HepG2 (cell line): ENCODE data around the gene IL22RA1. TPM values are rescaled to one million over a fixed set of nuclear protein-coding genes. Genes with fewer than 3 reads are reported as not detected.

Experiments used
- ARNTL ChIP-seq: sonication (generic); formaldehyde crosslinking; IDR thresholded peaks from 2 replicates; pipeline ENCODE4 v1.4.0; 2020; ENCODE audit warnings: mild to moderate bottlenecking, missing genetic modification reagents
- CCDC6 ChIP-seq: sonication (generic); formaldehyde crosslinking; IDR thresholded peaks from 2 replicates; pipeline ENCODE4 v1.8.1; 2022; ENCODE audit warnings: mild to moderate bottlenecking, missing genetic modification reagents, moderate library complexity
- EED ChIP-seq: sonication (generic); formaldehyde crosslinking; IDR thresholded peaks from 2 replicates; pipeline ENCODE4 v1.5.0; 2020; ENCODE audit warnings: mild to moderate bottlenecking, missing genetic modification reagents
- ELK4 ChIP-seq: sonication (generic); formaldehyde crosslinking; IDR thresholded peaks from 2 replicates; pipeline ENCODE4 v1.9.0; 2021; ENCODE audit warnings: missing genetic modification reagents, borderline replicate concordance
- MAZ ChIP-seq, 2 experiments: sonication (generic) in 1 of 2; formaldehyde crosslinking in 1 of 2; IDR thresholded peaks; 2 replicates each; pipeline versions ENCODE4 v1.5.0 to v1.6.1; 2012 to 2020; ENCODE audit warnings: low read depth in 2 of 2, mild to moderate bottlenecking in 2 of 2, borderline replicate concordance in 1 of 2, improper control_type of control experiment in 1 of 2, low read length in 1 of 2, missing genetic modification reagents in 1 of 2, moderate library complexity in 1 of 2
- MLLT10 ChIP-seq: sonication (generic); formaldehyde crosslinking; IDR thresholded peaks from 2 replicates; pipeline ENCODE4 v1.4.0; 2020; ENCODE audit warnings: missing genetic modification reagents
- PHF8 ChIP-seq: sonication (generic); formaldehyde crosslinking; IDR thresholded peaks from 2 replicates; pipeline ENCODE4 v1.5.0; 2020; ENCODE audit warnings: missing genetic modification reagents
- SATB2 ChIP-seq: sonication (generic); formaldehyde crosslinking; IDR thresholded peaks from 2 replicates; pipeline ENCODE4 v1.5.0; 2020; ENCODE audit warnings: missing genetic modification reagents
- SRSF1 ChIP-seq: fragments of 200-400 bp; formaldehyde crosslinking; optimal IDR thresholded peaks from 2 replicates; pipeline ENCODE3; 2017; ENCODE audit warnings: mild to moderate bottlenecking, low read depth, low read length, moderate library complexity
- TRIM24 ChIP-seq: sonication (generic); formaldehyde crosslinking; IDR thresholded peaks from 2 replicates; pipeline ENCODE4 v1.8.0; 2022; ENCODE audit warnings: mild to moderate bottlenecking, missing genetic modification reagents
- ZKSCAN1 ChIP-seq: fragments of 150-350 bp; IDR thresholded peaks from 2 replicates; pipeline ENCODE4 v1.6.1; 2014; ENCODE audit warnings: low read length
- ZKSCAN8 ChIP-seq: IDR thresholded peaks from 2 replicates; pipeline ENCODE4 v1.6.1; 2016; ENCODE audit warnings: borderline replicate concordance, missing genetic modification reagents, missing compliant biosample characterization
- ZMYM4 ChIP-seq: sonication (generic); formaldehyde crosslinking; IDR thresholded peaks from 2 replicates; pipeline ENCODE4 v1.8.1; 2023; ENCODE audit warnings: mild to moderate bottlenecking, missing genetic modification reagents
- ZNF10 ChIP-seq: sonication (generic); formaldehyde crosslinking; IDR thresholded peaks from 2 replicates; pipeline ENCODE4 v1.4.0; 2020; ENCODE audit warnings: mild to moderate bottlenecking, low read depth, missing genetic modification reagents, borderline replicate concordance
- ZNF263 ChIP-seq: sonication (generic); formaldehyde crosslinking; IDR thresholded peaks from 2 replicates; pipeline ENCODE4 v1.4.0; 2020; ENCODE audit warnings: missing genetic modification reagents
- ZNF556 ChIP-seq: sonication (generic); formaldehyde crosslinking; IDR thresholded peaks from 2 replicates; pipeline ENCODE4 v1.4.0; 2020; ENCODE audit warnings: mild to moderate bottlenecking, missing genetic modification reagents, borderline replicate concordance
- ZNF780A ChIP-seq: sonication (generic); formaldehyde crosslinking; IDR thresholded peaks from 2 replicates; pipeline ENCODE4 v1.8.0; 2022; ENCODE audit warnings: mild to moderate bottlenecking, missing genetic modification reagents, moderate library complexity
- ZSCAN25 ChIP-seq: sonication (generic); formaldehyde crosslinking; IDR thresholded peaks from 2 replicates; pipeline ENCODE4 v1.8.0; 2022; ENCODE audit warnings: mild to moderate bottlenecking, missing genetic modification reagents
- ZXDC ChIP-seq: sonication (generic); formaldehyde crosslinking; IDR thresholded peaks from 2 replicates; pipeline ENCODE4 v1.5.0; 2020; ENCODE audit warnings: mild to moderate bottlenecking, missing genetic modification reagents
- polyA plus RNA-seq, 8 experiments: library from polyadenylated mRNA; depleted of rRNA in 3 of 8; stranded (reverse) in 7 of 8; unstranded in 1 of 8; fragments of >200 nt; fragmentation: Illumina TruSeq in 4 of 8; extraction: Trizol in 4 of 8; gene quantifications; 2 replicates each; pipeline versions ENCODE4 v1.2.1 to v1.2.3, GENCODE V29; 2011 to 2016; ENCODE audit warnings: low read depth in 4 of 8, missing spikeins in 1 of 8, mixed read lengths in 1 of 8; ENCODE audit not compliant: insufficient read depth in 1 of 8
- total RNA-seq, 5 experiments: library from RNA; depleted of rRNA; stranded (reverse); fragments of >200 nt; fragmentation: Illumina TruSeq; extraction: Trizol; gene quantifications; 2 replicates each; pipeline ENCODE4 v1.2.3, GENCODE V29; 2016; ENCODE audit warnings: low read depth in 1 of 5
- TF ChIP-seq, protein P1 (sequence below): IDR thresholded peaks from 2 replicates; pipeline ENCODE4 v1.6.1; 2016; ENCODE audit warnings: low read depth, borderline replicate concordance
- TF ChIP-seq, protein P2 (sequence below), 2 experiments: IDR thresholded peaks; 2 replicates each; pipeline ENCODE4 v1.6.1; 2011 to 2012; ENCODE audit warnings: low read length in 2 of 2, borderline replicate concordance in 1 of 2, low read depth in 1 of 2, mild to moderate bottlenecking in 1 of 2, moderate library complexity in 1 of 2

IL22RA1 gene
- total and polyA plus RNA-seq, 2 of the 13 experiments (the other 11 are each of a cell fraction or from before 2014, with no cell fraction given) = 4.4 to 10.2 TPM

- TF ChIP-seq, protein P1, sequence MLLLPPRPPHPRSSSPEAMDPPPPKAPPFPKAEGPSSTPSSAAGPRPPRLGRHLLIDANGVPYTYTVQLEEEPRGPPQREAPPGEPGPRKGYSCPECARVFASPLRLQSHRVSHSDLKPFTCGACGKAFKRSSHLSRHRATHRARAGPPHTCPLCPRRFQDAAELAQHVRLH = peak; percentile 72; the same call in 1 of the 2 replicates
- TF ChIP-seq TRIM24 (CRISPR knock-in tag) (no peak), ELK4 (CRISPR knock-in tag) (no peak), ZMYM4 (0 out of 2 replicates have a peak, but pooled peaks have one; percentile 25), SRSF1 (no peak), MLLT10 (no peak), PHF8 (CRISPR knock-in tag) (0 out of 2 replicates have a peak, but pooled peaks have one; percentile 32), EED (CRISPR knock-in tag) (no peak), ZNF556 (no peak), SATB2 (CRISPR knock-in tag) (no peak), MAZ (IDR thresholded peaks at IDR 0.05; ENCODE audit: borderline replicate concordance, low read depth, low read length) (peak; percentile 54; the same call in 1 of the 2 replicates), MAZ (CRISPR knock-in tag; IDR thresholded peaks at IDR 0.05; ENCODE audit: low read depth) (peak; percentile 45; the same call in 1 of the 2 replicates), ZSCAN25 (peak; percentile 54; the same call in 1 of the 2 replicates), CCDC6 (CRISPR knock-in tag) (no peak), ZNF263 (peak; percentile 6; the same call in 1 of the 2 replicates), ARNTL (CRISPR knock-in tag) (peak; percentile 47; the same call in 1 of the 2 replicates), ZXDC (no peak), ZKSCAN1 (no peak), ZNF10 (no peak), ZKSCAN8 (CRISPR knock-in tag) (no peak), ZNF780A (CRISPR knock-in tag) (no peak)
- TF ChIP-seq, protein P2, sequence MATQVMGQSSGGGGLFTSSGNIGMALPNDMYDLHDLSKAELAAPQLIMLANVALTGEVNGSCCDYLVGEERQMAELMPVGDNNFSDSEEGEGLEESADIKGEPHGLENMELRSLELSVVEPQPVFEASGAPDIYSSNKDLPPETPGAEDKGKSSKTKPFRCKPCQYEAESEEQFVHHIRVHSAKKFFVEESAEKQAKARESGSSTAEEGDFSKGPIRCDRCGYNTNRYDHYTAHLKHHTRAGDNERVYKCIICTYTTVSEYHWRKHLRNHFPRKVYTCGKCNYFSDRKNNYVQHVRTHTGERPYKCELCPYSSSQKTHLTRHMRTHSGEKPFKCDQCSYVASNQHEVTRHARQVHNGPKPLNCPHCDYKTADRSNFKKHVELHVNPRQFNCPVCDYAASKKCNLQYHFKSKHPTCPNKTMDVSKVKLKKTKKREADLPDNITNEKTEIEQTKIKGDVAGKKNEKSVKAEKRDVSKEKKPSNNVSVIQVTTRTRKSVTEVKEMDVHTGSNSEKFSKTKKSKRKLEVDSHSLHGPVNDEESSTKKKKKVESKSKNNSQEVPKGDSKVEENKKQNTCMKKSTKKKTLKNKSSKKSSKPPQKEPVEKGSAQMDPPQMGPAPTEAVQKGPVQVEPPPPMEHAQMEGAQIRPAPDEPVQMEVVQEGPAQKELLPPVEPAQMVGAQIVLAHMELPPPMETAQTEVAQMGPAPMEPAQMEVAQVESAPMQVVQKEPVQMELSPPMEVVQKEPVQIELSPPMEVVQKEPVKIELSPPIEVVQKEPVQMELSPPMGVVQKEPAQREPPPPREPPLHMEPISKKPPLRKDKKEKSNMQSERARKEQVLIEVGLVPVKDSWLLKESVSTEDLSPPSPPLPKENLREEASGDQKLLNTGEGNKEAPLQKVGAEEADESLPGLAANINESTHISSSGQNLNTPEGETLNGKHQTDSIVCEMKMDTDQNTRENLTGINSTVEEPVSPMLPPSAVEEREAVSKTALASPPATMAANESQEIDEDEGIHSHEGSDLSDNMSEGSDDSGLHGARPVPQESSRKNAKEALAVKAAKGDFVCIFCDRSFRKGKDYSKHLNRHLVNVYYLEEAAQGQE (IDR thresholded peaks at IDR 0.05; ENCODE audit: borderline replicate concordance in 1 of 2, low read depth in 1 of 2, low read length in 2 of 2) = no peak
Measured at GRCh38 chr1:24111996-24112779, 30.8 kb downstream of the IL22RA1 start, which contains the start of gene MYOM3 (continued).
